Stimulated activated naive B cell treated with anti-CD40 and anti-IgM and Interleukin-4, amounts not matched to agents 10 μg/mL and 1 μg/mL and 100 μg/mL, for 72 hours (primary cell): Measurements from ENCODE around the gene NUP107.
A peak's percentile ranks its signal among the peaks of the same experiment; 100 is the strongest.

Experiments
- ATAC-seq, 2 donors: fragments of 150-1000 bp; cut with Tn5 transposase; replicated peaks; 2 replicates each; pipeline ENCODE4 v1.10.0; 2021; ENCODE audit warnings: moderate library complexity in 1 of 2
- DNase-seq: peaks from one replicate; pipeline ENCODE4 v3.0.0; 2021
- H3K27ac Mint-ChIP-seq: one replicate; pipeline ENCODE4 v1.8.0; 2022; ENCODE audit warnings: mild to moderate bottlenecking, mixed read lengths
- H3K27me3 Mint-ChIP-seq, 2 donors: one replicate each; pipeline ENCODE4 v1.8.0; 2022; ENCODE audit warnings: mixed read lengths in 2 of 2
- H3K36me3 Mint-ChIP-seq, 2 donors: one replicate each; pipeline ENCODE4 v1.8.0; 2022; ENCODE audit warnings: mixed read lengths in 2 of 2, mild to moderate bottlenecking in 1 of 2
- H3K4me1 Mint-ChIP-seq, 2 donors: one replicate each; pipeline ENCODE4 v1.8.0; 2022; ENCODE audit warnings: mixed read lengths in 2 of 2, mild to moderate bottlenecking in 1 of 2
- H3K4me3 Mint-ChIP-seq, 2 donors: one replicate each; pipeline ENCODE4 v1.8.0; 2022; ENCODE audit warnings: mild to moderate bottlenecking in 2 of 2, mixed read lengths in 2 of 2, moderate library complexity in 1 of 2
- H3K9me3 Mint-ChIP-seq, 2 donors: one replicate each; pipeline ENCODE4 v1.8.0; 2022; ENCODE audit warnings: mixed read lengths in 2 of 2, mild to moderate bottlenecking in 1 of 2

Gene NUP107

GRCh38 chr12:68790952-68791234 is 104.1 kb downstream of the NUP107 start:
- DNase-seq (no peak), ATAC-seq (no peak)
- Mint-ChIP-seq H3K27me3 (no peaks in the 10 kb centered on the region), H3K9me3 (no peaks in the 10 kb centered on the region), H3K4me1 (peaks cover 7 to 10% of the 10 kb centered on the region in 2 donors), H3K4me3 (no peak overlapping the region), H3K36me3 (peaks cover 0 to 3% of the 10 kb centered on the region in 2 donors), H3K27ac (no peak overlapping the region)

GRCh38 chr12:68791897-68792481 is 105.2 kb downstream of the NUP107 start:
- H3K4me3 Mint-ChIP-seq, result no peak overlapping the region
- H3K36me3 Mint-ChIP-seq, result peaks cover 0 to 3% of the 10 kb centered on the region in 2 donors
- peaks cover 7 to 10% of the 10 kb centered on the region in 2 donors for H3K4me1 Mint-ChIP-seq
- no peaks in the 10 kb centered on the region for H3K9me3 Mint-ChIP-seq
- H3K27me3 Mint-ChIP-seq, result no peaks in the 10 kb centered on the region
- ATAC-seq (no peak), DNase-seq (no peak)
- H3K27ac Mint-ChIP-seq, result no peak overlapping the region

GRCh38 chr12:68792952-68793351 is 106.2 kb downstream of the NUP107 start:
- Mint-ChIP-seq H3K4me3 (no peak overlapping the region), H3K27ac (no peak overlapping the region), H3K9me3 (no peaks in the 10 kb centered on the region), H3K36me3 (no peaks in the 10 kb centered on the region), H3K4me1 (peaks cover under 1 to 3% of the 10 kb centered on the region in 2 donors), H3K27me3 (no peaks in the 10 kb centered on the region)
- ATAC-seq (peak; percentile 77 to 92), DNase-seq (no peak)

- no peak for ATAC-seq
- Mint-ChIP-seq H3K4me1 (peaks cover 0 to 3% of the 10 kb centered on the region in 2 donors), H3K27me3 (no peaks in the 10 kb centered on the region), H3K4me3 (no peak overlapping the region), H3K36me3 (no peaks in the 10 kb centered on the region), H3K9me3 (no peaks in the 10 kb centered on the region), H3K27ac (no peak overlapping the region)
- DNase-seq, result no peak
These were observed 106.7 kb downstream of the NUP107 start for GRCh38 chr12:68793436-68793835.

- no peak for ATAC-seq
These were observed 107.3 kb downstream of the NUP107 start for GRCh38 chr12:68793975-68794652.

GRCh38 chr12:68794653-68795251 is 108.0 kb downstream of the NUP107 start:
- Mint-ChIP-seq H3K4me3 (no peak overlapping the region), H3K36me3 (no peaks in the 10 kb centered on the region), H3K27ac (no peak overlapping the region), H3K9me3 (no peaks in the 10 kb centered on the region), H3K4me1 (no peaks in the 10 kb centered on the region), H3K27me3 (no peaks in the 10 kb centered on the region)
- ATAC-seq, result no peak
- DNase-seq, result no peak

More at GRCh38 chr12:68793975-68794652, 107.3 kb downstream of the NUP107 start:
- no peaks in the 10 kb centered on the region for H3K27me3 Mint-ChIP-seq
- H3K36me3 Mint-ChIP-seq, result no peaks in the 10 kb centered on the region
- no peaks in the 10 kb centered on the region for H3K9me3 Mint-ChIP-seq
- H3K4me3 Mint-ChIP-seq, result no peak overlapping the region
- H3K27ac Mint-ChIP-seq, result no peak overlapping the region
- H3K4me1 Mint-ChIP-seq, result peaks cover 0 to 2% of the 10 kb centered on the region in 2 donors
- DNase-seq, result no peak
